Neural progenitor cell (in vitro differentiated cells): ENCODE measurements around the gene MAPK8. TPM values are rescaled to one million over a fixed set of nuclear protein-coding genes. Genes with fewer than 3 reads are reported as not detected.
A peak's percentile ranks its signal among the peaks of the same experiment; 100 is the strongest.

Experiments
- DNase-seq: peaks from one replicate; pipeline ENCODE4 v3.0.0-alpha.2; 2016; ENCODE audit warnings: low spot score
- H2AFZ ChIP-seq: fragments of 200-600 bp; sonication (generic); replicated peaks from 2 replicates; pipeline ENCODE4 v1.6.1; 2016; ENCODE audit warnings: antibody characterized with exemption
- H3F3A ChIP-seq: fragments of 200-600 bp; sonication (generic); 2 replicates; pipeline ENCODE4 v1.6.1; 2016; ENCODE audit warnings: antibody characterized with exemption, low read depth
- H3K27ac ChIP-seq: fragments of 200-600 bp; sonication (generic); 2 replicates; pipeline ENCODE4 v1.5.1; 2016; ENCODE audit warnings: mild to moderate bottlenecking
- H3K27me3 ChIP-seq: fragments of 200-600 bp; sonication (generic); 2 replicates; pipeline ENCODE4 v1.6.1; 2016; ENCODE audit warnings: mild to moderate bottlenecking, moderate library complexity
- H3K36me3 ChIP-seq: fragments of 200-600 bp; sonication (generic); 2 replicates; pipeline ENCODE4 v1.5.1; 2016
- H3K4me1 ChIP-seq: fragments of 200-600 bp; sonication (generic); 2 replicates; pipeline ENCODE4 v1.6.1; 2016; ENCODE audit warnings: mixed run types
- H3K4me2 ChIP-seq: fragments of 200-600 bp; sonication (generic); 2 replicates; pipeline ENCODE4 v1.6.1; 2016
- H3K4me3 ChIP-seq: fragments of 200-600 bp; sonication (generic); 2 replicates; pipeline ENCODE4 v1.5.1; 2016
- H3K79me2 ChIP-seq: fragments of 200-600 bp; sonication (generic); 2 replicates; pipeline ENCODE4 v1.6.1; 2016; ENCODE audit warnings: low read depth
- H3K9ac ChIP-seq: fragments of 200-600 bp; sonication (generic); 2 replicates; pipeline ENCODE4 v1.6.1; 2016
- H3K9me3 ChIP-seq: fragments of 200-600 bp; sonication (generic); 2 replicates; pipeline ENCODE4 v1.5.1; 2016; ENCODE audit warnings: low read depth
- H4K20me1 ChIP-seq: fragments of 200-600 bp; sonication (generic); 2 replicates; pipeline ENCODE4 v1.6.1; 2016; ENCODE audit warnings: low read depth
- H3K27ac Mint-ChIP-seq: 3 replicates; pipeline ENCODE4 v1.8.0; 2021; ENCODE audit warnings: mixed read lengths
- H3K27me3 Mint-ChIP-seq: 2 replicates; pipeline ENCODE4 v1.8.0; 2022; ENCODE audit warnings: low read depth, mild to moderate bottlenecking, inconsistent platforms, moderate library complexity, mixed read lengths; ENCODE audit not compliant: insufficient read depth
- H3K36me3 Mint-ChIP-seq: 3 replicates; pipeline ENCODE4 v1.8.0; 2021; ENCODE audit warnings: mixed read lengths
- H3K4me1 Mint-ChIP-seq: 3 replicates; pipeline ENCODE4 v1.8.0; 2021; ENCODE audit warnings: mixed read lengths
- H3K4me3 Mint-ChIP-seq: 3 replicates; pipeline ENCODE4 v1.8.0; 2021; ENCODE audit warnings: mild to moderate bottlenecking, moderate library complexity, mixed read lengths
- H3K9me3 Mint-ChIP-seq: 3 replicates; pipeline ENCODE4 v1.8.0; 2020; ENCODE audit warnings: mixed read lengths
- EZH2 ChIP-seq: fragments of 200-600 bp; sonication (generic); IDR thresholded peaks from 2 replicates; pipeline ENCODE4 v1.6.1; 2017; ENCODE audit warnings: antibody characterized with exemption, mild to moderate bottlenecking, moderate library complexity
- EZH2phosphoT487 ChIP-seq: fragments of 200-600 bp; sonication (generic); IDR thresholded peaks from 2 replicates; pipeline ENCODE4 v1.6.1; 2017; ENCODE audit warnings: antibody characterized with exemption
- total RNA-seq: library from RNA; depleted of rRNA; stranded (reverse); fragments of >200 nt; gene quantifications from 2 replicates; pipeline ENCODE4 v1.2.3, GENCODE V29; 2015; ENCODE audit warnings: low replicate concordance
- TF ChIP-seq, protein P1 (sequence below): fragments of 200-600 bp; sonication (generic); IDR thresholded peaks from 2 replicates; pipeline ENCODE4 v1.5.1; 2017; ENCODE audit warnings: antibody characterized with exemption, mild to moderate bottlenecking

Gene MAPK8
- total RNA-seq, 1 donor from 2014 or later = 166 TPM

- H3K27ac ChIP-seq = no peak overlapping the region
- H3K4me1 ChIP-seq = no peaks in the 10 kb centered on the region
- no peak overlapping the region for H2AFZ ChIP-seq
- Mint-ChIP-seq H3K36me3 (peaks cover 3% of the 10 kb centered on the region), H3K9me3 (no peaks in the 10 kb centered on the region), H3K27me3 (peaks cover 3% of the 10 kb centered on the region), H3K4me1 (peaks cover 8% of the 10 kb centered on the region), H3K4me3 (no peak overlapping the region), H3K27ac (no peak overlapping the region)
- no peak overlapping the region for H3K4me3 ChIP-seq
- no peaks in the 10 kb centered on the region for H3K36me3 ChIP-seq
- peaks cover 9% of the 10 kb centered on the region for H4K20me1 ChIP-seq
- TF ChIP-seq, protein P1, sequence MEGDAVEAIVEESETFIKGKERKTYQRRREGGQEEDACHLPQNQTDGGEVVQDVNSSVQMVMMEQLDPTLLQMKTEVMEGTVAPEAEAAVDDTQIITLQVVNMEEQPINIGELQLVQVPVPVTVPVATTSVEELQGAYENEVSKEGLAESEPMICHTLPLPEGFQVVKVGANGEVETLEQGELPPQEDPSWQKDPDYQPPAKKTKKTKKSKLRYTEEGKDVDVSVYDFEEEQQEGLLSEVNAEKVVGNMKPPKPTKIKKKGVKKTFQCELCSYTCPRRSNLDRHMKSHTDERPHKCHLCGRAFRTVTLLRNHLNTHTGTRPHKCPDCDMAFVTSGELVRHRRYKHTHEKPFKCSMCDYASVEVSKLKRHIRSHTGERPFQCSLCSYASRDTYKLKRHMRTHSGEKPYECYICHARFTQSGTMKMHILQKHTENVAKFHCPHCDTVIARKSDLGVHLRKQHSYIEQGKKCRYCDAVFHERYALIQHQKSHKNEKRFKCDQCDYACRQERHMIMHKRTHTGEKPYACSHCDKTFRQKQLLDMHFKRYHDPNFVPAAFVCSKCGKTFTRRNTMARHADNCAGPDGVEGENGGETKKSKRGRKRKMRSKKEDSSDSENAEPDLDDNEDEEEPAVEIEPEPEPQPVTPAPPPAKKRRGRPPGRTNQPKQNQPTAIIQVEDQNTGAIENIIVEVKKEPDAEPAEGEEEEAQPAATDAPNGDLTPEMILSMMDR = no peak
- TF ChIP-seq EZH2 (no peak), EZH2phosphoT487 (no peak)
- no peak overlapping the region for H3K4me2 ChIP-seq
- peaks cover 18% of the 10 kb centered on the region for H3K27me3 ChIP-seq
- H3K9ac ChIP-seq = no peak overlapping the region
- no peaks in the 10 kb centered on the region for H3K9me3 ChIP-seq
- H3F3A ChIP-seq = peaks cover 20% of the 10 kb centered on the region
- no peak for DNase-seq
- peaks cover 8% of the 10 kb centered on the region for H3K79me2 ChIP-seq
Measured at GRCh38 chr10:48302515-48303476, 3.7 kb upstream of the MAPK8 start.

- H3K9me3 Mint-ChIP-seq = no peaks in the 10 kb centered on the region
- peaks cover 5% of the 10 kb centered on the region for H3K4me1 ChIP-seq
- H3K27me3 Mint-ChIP-seq = peaks cover 3% of the 10 kb centered on the region
- peaks cover 7% of the 10 kb centered on the region for H3K36me3 Mint-ChIP-seq
- no peak overlapping the region for H3K27ac ChIP-seq
- H3F3A ChIP-seq = peaks cover 23% of the 10 kb centered on the region
- H3K27ac Mint-ChIP-seq = no peak overlapping the region
- peaks cover 39% of the 10 kb centered on the region for H3K79me2 ChIP-seq
- H3K4me3 Mint-ChIP-seq = peak overlapping the region; percentile 81
- DNase-seq = no peak
- no peaks in the 10 kb centered on the region for H3K36me3 ChIP-seq
- peaks cover 18% of the 10 kb centered on the region for H3K4me1 Mint-ChIP-seq
- peaks cover 18% of the 10 kb centered on the region for H3K27me3 ChIP-seq
- peak overlapping the region; percentile 45 for H3K4me2 ChIP-seq
- no peak overlapping the region for H3K4me3 ChIP-seq
- H3K9me3 ChIP-seq = no peaks in the 10 kb centered on the region
- H2AFZ ChIP-seq = no peak overlapping the region
- H3K9ac ChIP-seq = no peak overlapping the region
- peaks cover 39% of the 10 kb centered on the region for H4K20me1 ChIP-seq
- TF ChIP-seq EZH2 (no peak), EZH2phosphoT487 (no peak)
- TF ChIP-seq, protein P1 = no peak
Measured at GRCh38 chr10:48305905-48306264, 592 bp upstream of the MAPK8 start.

- H3K4me3 Mint-ChIP-seq = peak overlapping the region; percentile 88
- peaks cover 51% of the 10 kb centered on the region for H3K79me2 ChIP-seq
- DNase-seq = peak; percentile 72
Measured at GRCh38 chr10:48306870-48307710, 613 bp downstream of the MAPK8 start.

More at GRCh38 chr10:48306870-48307710, 613 bp downstream of the MAPK8 start:
- H3K4me3 ChIP-seq = peak overlapping the region; percentile 97
- Mint-ChIP-seq H3K9me3 (no peaks in the 10 kb centered on the region), H3K27ac (peak overlapping the region; percentile 58), H3K36me3 (peaks cover 15% of the 10 kb centered on the region), H3K27me3 (no peaks in the 10 kb centered on the region), H3K4me1 (peaks cover 18% of the 10 kb centered on the region)
- no peaks in the 10 kb centered on the region for H3K9me3 ChIP-seq
- H3K9ac ChIP-seq = peak overlapping the region; percentile 76
- H3K36me3 ChIP-seq = no peaks in the 10 kb centered on the region
- H3K4me1 ChIP-seq = peaks cover 5% of the 10 kb centered on the region
- peaks cover 51% of the 10 kb centered on the region for H4K20me1 ChIP-seq
- peak overlapping the region; percentile 80 for H2AFZ ChIP-seq
- H3K27me3 ChIP-seq = peaks cover 18% of the 10 kb centered on the region
- peaks cover 23% of the 10 kb centered on the region for H3F3A ChIP-seq
- peak overlapping the region; percentile 96 for H3K27ac ChIP-seq
- H3K4me2 ChIP-seq = peak overlapping the region; percentile 79
- no peak for TF ChIP-seq EZH2
- TF ChIP-seq EZH2phosphoT487 = no peak
- TF ChIP-seq, protein P1 = no peak
